IPS DF 6.9 (cell line): Measurements from ENCODE around the gene TAOK2.

Source experiments
- DNase-seq: peaks from one replicate; pipeline ENCODE4 v3.0.0-alpha.2; 2013; ENCODE audit warnings: low read depth, low spot score
- H3K27ac ChIP-seq: one replicate; pipeline ENCODE4 v1.5.1; 2013; ENCODE audit warnings: low read length, control low read depth
- H3K27me3 ChIP-seq: 2 replicates; pipeline ENCODE4 v1.6.1; 2013; ENCODE audit warnings: mild to moderate bottlenecking, low read length; ENCODE audit not compliant: control insufficient read depth, insufficient read depth
- H3K36me3 ChIP-seq: 2 replicates; pipeline ENCODE4 v1.6.1; 2013; ENCODE audit warnings: low read length; ENCODE audit not compliant: control insufficient read depth, insufficient read depth
- H3K4me1 ChIP-seq: 2 replicates; pipeline ENCODE4 v1.6.1; 2013; ENCODE audit warnings: low read length; ENCODE audit not compliant: control insufficient read depth, insufficient read depth
- H3K4me3 ChIP-seq: 2 replicates; pipeline ENCODE4 v1.5.1; 2013; ENCODE audit warnings: mild to moderate bottlenecking, low read length
- H3K9me3 ChIP-seq: 2 replicates; pipeline ENCODE4 v1.6.1; 2013; ENCODE audit warnings: low read length, inconsistent platforms; ENCODE audit not compliant: control insufficient read depth, insufficient read depth
- WGBS: extraction: QIAGEN DNeasy Blood & Tissue Kit; methylation state at CpG from one replicate; pipeline ENCODE4 v1.1.7; 2013; ENCODE audit warnings: mixed read lengths, missing lambda C conversion rate; ENCODE audit not compliant: insufficient read length, insufficient coverage; 5-methylcytosine and 5-hydroxymethylcytosine counted together

TAOK2 gene

GRCh38 chr16:29995324-29995910 is 21.7 kb downstream of the TAOK2 start, which contains the start of gene HIRIP3:
Gene HIRIP3 (minus strand): TSS chr16:29995617. CDS start chr16:29995605, 12 bp downstream.
- no peaks in the 10 kb centered on the region; the same call in none of the 2 replicates for H3K4me1 ChIP-seq
- no peaks in the 10 kb centered on the region for H3K27me3 ChIP-seq
- DNase-seq = no peak
- WGBS = no CpG with 5 or more reads among the region's 53 CpGs
- H3K36me3 ChIP-seq = peaks cover 5% of the 10 kb centered on the region
- H3K27ac ChIP-seq = no peak within 1 kb of the TSS
- no peaks in the 10 kb centered on the region for H3K9me3 ChIP-seq
- H3K4me3 ChIP-seq = peak within 1 kb of the TSS; percentile 73

GRCh38 chr16:29995911-29996765 is 22.5 kb downstream of the TAOK2 start, which contains the start of gene INO80E:
Gene INO80E (plus strand): TSS chr16:29996241. CDS start chr16:29996311, 70 bp downstream.
- H3K27ac ChIP-seq = no peak within 1 kb of the TSS
- no CpG with 5 or more reads among the region's 65 CpGs for WGBS
- DNase-seq = peak; percentile 96
- no peaks in the 10 kb centered on the region; the same call in none of the 2 replicates for H3K4me1 ChIP-seq
- H3K36me3 ChIP-seq = peaks cover 4% of the 10 kb centered on the region
- H3K9me3 ChIP-seq = no peaks in the 10 kb centered on the region
- peak within 1 kb of the TSS; percentile 73 for H3K4me3 ChIP-seq
- H3K27me3 ChIP-seq = no peaks in the 10 kb centered on the region

GRCh38 chr16:29996766-29997250 is 23.1 kb downstream of the TAOK2 start:
- Histone ChIP-seq H3K9me3 (no peaks in the 10 kb centered on the region), H3K4me3 (peak overlapping the region; percentile 73), H3K36me3 (peaks cover 5% of the 10 kb centered on the region), H3K27ac (no peak overlapping the region), H3K4me1 (no peaks in the 10 kb centered on the region; the same call in none of the 2 replicates), H3K27me3 (no peaks in the 10 kb centered on the region)
- no peak for DNase-seq
- 100% methylated on average over 1 of the region's 9 CpGs for WGBS

- no peak overlapping the region for H3K4me3 ChIP-seq
- no peak overlapping the region for H3K27ac ChIP-seq
- H3K36me3 ChIP-seq = peaks cover 15% of the 10 kb centered on the region
- no peak for DNase-seq
- no peaks in the 10 kb centered on the region; the same call in none of the 2 replicates for H3K4me1 ChIP-seq
- no peaks in the 10 kb centered on the region for H3K27me3 ChIP-seq
- H3K9me3 ChIP-seq = no peaks in the 10 kb centered on the region
- no CpG with 5 or more reads among the region's 6 CpGs for WGBS
Measured at GRCh38 chr16:29999605-30000004, 25.9 kb downstream of the TAOK2 start.

DNA sequence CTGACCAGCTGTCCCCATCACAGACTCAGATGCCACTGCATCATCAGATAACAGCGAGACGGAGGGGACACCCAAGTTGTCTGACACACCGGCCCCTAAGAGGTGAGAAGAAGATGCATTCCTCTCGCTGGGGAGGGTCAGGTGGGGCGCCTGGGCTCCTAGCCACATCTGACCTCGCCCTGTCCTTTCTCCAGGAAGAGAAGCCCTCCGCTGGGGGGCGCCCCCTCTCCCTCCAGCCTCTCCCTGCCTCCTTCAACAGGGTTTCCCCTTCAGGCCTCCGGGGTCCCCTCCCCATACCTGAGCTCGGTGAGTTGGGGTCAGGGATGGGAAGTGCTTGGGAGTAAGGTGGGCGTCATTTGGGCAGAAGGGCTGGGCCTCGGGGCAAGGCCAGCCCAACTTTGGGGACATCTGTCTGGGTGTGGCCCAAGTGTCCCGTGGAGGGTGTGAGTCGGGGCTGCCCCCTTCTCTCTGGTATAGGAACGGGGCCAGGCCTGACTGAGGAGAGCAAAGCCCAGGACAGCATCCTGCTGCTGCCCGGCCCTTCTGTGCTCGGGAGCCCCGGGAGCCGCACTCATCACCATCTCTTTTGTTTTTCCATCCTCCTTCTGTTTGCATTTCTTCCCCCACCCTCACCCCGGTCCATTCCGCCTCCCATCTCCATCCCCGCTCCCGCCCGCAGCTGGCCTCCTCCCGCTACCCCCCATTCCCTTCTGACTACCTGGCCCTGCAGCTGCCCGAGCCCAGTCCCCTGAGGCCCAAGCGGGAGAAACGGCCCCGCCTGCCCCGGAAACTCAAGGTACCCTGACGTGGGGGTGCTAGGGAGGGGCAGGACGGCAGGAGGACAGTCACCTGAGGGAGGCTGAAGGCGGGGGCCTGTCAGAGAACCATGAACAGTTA is 27.3 kb downstream of the TAOK2 start:
- Histone ChIP-seq H3K36me3 (peaks cover 17% of the 10 kb centered on the region), H3K9me3 (no peaks in the 10 kb centered on the region), H3K4me3 (no peak overlapping the region), H3K27me3 (no peaks in the 10 kb centered on the region), H3K27ac (no peak overlapping the region), H3K4me1 (no peaks in the 10 kb centered on the region; the same call in none of the 2 replicates)
- DNase-seq = no peak
- whole genome bisulfite sequencing = no CpG with 5 or more reads among the region's 33 CpGs

DNA sequence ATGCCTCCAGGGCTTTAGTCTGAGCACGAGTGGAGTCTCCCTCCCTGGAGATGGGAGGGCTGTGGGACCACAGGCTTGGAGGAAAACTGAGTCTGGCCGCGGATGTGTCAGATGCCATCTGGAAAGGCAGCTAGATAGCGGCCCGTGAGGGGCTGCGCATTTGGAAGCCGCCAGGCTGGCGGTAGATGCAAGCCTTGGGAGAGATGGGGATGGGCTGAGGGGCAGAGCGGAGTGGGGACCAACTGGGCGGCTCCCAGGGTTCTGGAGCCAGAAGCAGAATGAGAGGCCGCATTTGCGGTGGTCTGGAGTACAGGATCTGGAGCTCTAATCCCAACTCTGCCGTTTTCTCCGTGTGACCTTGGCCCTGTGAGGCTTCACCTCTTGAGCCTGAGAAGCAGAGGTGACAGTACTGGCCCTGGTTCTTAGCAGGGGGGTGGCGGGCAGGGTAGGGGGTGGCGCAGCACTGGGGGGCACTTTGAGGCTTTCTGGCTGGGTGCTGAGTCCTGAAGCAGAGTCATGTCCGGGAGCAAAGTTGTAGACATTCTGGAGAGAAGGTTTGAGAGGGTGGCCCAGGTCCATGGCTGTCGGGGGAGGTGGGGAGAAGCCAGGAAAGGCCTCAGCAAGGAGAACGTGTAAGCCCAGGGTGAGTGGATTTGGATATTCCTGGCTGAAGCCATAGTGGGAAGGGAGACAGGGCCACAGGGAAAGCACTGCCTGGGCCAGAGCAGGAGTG is 29.1 kb downstream of the TAOK2 start:
- H3K36me3 ChIP-seq = peaks cover 19% of the 10 kb centered on the region
- H3K27me3 ChIP-seq = no peaks in the 10 kb centered on the region
- no CpG with 5 or more reads among the region's 19 CpGs for WGBS
- no peak overlapping the region for H3K27ac ChIP-seq
- no peaks in the 10 kb centered on the region; the same call in 1 of the 2 replicates for H3K4me1 ChIP-seq
- no peak for DNase-seq
- no peak overlapping the region for H3K4me3 ChIP-seq
- H3K9me3 ChIP-seq = no peaks in the 10 kb centered on the region

GRCh38 chr16:30003670-30004423 is 30.2 kb downstream of the TAOK2 start:
- peaks cover 19% of the 10 kb centered on the region for H3K36me3 ChIP-seq

DNA sequence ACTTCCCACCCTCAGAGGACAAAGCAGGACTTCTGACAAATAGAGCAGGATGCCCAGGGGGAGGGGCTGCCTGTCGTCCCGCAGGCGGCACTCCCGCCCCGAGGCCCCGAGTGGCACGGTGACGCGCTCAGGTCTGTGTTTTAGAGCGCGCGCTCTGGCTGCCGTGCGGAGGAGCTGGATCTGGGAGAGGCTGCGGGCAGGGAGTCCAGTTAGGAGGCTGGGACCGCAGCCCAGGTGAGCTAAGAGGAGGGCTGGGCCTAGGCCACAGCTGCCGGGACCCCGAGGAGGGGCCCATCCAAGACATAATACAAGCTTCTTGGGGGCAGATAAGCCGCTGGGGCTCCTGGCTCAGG is 30.7 kb downstream of the TAOK2 start:
- DNase-seq = no peak

More at GRCh38 chr16:30003670-30004423, 30.2 kb downstream of the TAOK2 start:
- no peak overlapping the region for H3K4me3 ChIP-seq
- no peaks in the 10 kb centered on the region; the same call in 1 of the 2 replicates for H3K4me1 ChIP-seq
- WGBS = no CpG with 5 or more reads among the region's 17 CpGs
- no peaks in the 10 kb centered on the region for H3K27me3 ChIP-seq
- no peak overlapping the region for H3K27ac ChIP-seq
- DNase-seq = no peak
- no peaks in the 10 kb centered on the region for H3K9me3 ChIP-seq

GRCh38 chr16:30004811-30005242 is 31.2 kb downstream of the TAOK2 start:
- no peak overlapping the region for H3K4me3 ChIP-seq
- WGBS = no CpG with 5 or more reads among the region's 11 CpGs
- H3K27ac ChIP-seq = no peak overlapping the region
- no peaks in the 10 kb centered on the region for H3K9me3 ChIP-seq
- no peak for DNase-seq
- peaks cover 19% of the 10 kb centered on the region for H3K36me3 ChIP-seq
- H3K4me1 ChIP-seq = no peaks in the 10 kb centered on the region; the same call in none of the 2 replicates
- H3K27me3 ChIP-seq = no peaks in the 10 kb centered on the region

More for the DNA sequence above, 30.7 kb downstream of the TAOK2 start:
- peaks cover 19% of the 10 kb centered on the region for H3K36me3 ChIP-seq
- WGBS = no CpG with 5 or more reads among the region's 19 CpGs
- no peaks in the 10 kb centered on the region for H3K27me3 ChIP-seq
- H3K27ac ChIP-seq = no peak overlapping the region
- no peaks in the 10 kb centered on the region for H3K9me3 ChIP-seq
- no peak overlapping the region for H3K4me3 ChIP-seq
- H3K4me1 ChIP-seq = no peaks in the 10 kb centered on the region; the same call in none of the 2 replicates
